Left hindlimb (tissue), 1 donor: ENCODE results near the gene ABHD15.

Experiments used
- DNase-seq: peaks from one replicate; pipeline ENCODE4 v3.0.0-alpha.2; 2018

ABHD15 gene

DNA sequence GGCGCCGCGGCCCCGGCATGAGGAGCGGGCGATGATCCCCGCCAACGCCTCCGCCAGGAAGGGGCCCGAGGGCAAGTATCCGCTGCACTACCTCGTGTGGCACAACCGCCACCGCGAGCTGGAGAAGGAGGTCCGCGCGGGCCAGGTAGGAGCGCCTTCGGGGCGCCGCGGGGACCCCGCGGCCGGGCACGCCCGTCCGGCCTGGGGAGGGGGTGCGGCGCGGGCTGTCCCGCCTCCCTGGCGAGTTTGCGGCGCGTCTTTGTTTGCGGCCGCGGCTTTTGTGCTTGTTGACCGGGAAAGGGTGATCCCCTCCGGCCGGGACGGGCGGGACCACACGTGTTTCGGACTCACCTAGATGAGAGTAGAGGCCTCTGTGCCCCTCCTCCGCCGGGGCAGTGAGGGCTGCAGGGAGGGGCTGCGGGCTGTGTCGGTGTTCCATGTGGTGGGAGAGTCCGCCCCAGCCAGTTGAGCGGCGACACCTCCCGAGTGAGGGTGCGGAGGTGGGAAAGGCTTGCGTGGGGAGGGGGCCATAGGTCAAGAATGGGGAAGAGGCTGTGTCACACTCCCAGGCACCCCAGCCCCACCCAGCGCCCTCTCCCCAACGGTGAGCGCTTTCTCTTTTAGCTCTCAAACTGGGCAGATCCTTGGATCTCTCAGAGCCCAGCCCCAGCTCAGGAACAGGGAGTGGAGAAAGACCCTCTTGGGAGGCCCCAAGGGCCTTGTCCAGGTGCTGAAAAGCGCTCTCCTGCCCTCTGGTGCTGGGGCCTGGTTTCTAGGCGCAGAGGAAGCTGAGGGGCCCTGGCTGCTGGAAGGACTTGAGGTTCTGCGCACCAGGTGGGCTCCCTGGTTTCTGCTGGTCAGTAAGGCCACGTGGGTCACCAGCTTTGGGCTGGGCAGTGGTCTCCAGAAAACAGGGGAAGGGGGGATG lies 27.0 kb upstream of the ABHD15 start:
- peak; percentile 41 for DNase-seq

DNA sequence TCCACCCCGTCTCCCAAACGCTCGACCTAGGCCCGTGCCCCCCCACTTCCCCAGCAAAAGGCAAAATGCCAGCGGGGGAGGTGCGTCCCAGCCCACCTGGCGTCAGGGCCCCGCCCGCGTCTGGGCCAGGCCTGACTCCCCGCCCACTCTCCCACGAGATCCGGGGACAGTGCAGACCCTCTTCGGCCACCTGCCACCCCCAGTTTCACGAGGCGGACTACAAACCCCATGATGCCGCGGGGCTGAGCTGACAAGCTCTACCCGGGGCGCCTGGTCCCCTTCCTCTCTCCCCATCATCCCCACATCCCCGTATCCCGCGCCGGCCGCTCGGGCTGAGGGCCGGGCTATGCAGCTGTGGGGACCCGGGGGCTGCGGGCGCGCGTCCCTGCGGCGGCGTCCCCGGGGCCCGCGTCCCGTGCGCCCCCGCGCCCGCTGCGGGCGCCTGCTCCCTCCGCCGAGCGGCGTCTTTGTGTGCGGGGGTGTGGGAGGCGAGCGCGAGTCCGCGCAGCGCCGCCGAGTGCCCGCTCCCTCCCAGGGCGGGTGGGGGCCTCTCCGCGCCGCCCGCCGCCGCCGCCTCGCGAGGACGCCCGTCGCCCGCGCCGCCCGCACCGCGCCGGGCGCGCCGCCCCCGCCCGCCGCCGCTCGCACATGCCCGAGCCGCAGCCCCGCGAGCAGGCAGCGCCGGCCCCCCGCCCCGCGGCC lies 26.2 kb upstream of the ABHD15 start, which contains the start of gene ANKRD13B:
Gene ANKRD13B, plus strand, starts transcription at position 283 of the 702 bp plus-strand sequence. CDS start 490 bp downstream, outside the sequence.
- DNase-seq = peak; percentile 70

DNA sequence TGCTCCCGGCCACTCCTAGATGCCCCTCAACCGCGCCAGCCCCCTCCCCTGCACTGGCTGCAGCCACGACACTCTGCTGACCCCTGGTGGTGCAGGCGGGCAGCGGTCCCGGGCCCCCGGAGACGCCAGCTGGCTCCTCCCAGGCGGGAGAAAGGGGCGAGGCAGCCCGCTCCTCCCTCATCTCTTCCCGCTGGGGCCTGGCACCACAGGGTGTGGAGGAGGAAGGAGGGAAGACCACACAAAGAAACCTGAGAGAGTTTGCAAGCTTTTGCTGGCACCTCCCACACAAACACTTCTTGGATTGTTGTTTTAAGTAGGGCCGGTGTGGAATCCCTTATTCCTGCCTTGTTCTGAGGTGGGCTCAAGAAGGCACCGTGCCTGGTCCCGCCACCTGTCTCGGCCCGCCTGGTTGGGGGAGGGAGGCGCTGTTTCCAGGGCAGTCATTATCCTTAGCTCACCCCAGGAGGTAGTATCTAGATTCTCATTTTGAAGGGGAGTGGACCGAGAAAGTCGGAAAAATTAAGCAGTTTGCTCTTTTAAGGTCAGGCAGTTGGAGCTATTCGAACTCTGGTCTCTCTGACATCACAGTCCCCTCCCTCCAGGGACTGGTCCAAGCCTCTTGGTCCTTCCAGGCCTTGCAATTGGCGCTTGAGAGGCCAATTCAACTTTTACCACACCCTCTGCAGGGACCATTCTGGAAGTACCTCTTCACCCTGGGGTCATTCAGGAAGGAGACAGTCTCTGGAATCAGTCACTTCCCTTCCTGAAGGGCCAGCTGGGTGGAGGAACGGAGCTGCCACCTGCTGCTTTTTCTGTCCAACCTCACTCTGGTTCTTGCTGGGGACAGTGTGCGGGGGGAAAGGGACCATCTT lies 25.1 kb upstream of the ABHD15 start:
- DNase-seq = peak; percentile 93

DNA sequence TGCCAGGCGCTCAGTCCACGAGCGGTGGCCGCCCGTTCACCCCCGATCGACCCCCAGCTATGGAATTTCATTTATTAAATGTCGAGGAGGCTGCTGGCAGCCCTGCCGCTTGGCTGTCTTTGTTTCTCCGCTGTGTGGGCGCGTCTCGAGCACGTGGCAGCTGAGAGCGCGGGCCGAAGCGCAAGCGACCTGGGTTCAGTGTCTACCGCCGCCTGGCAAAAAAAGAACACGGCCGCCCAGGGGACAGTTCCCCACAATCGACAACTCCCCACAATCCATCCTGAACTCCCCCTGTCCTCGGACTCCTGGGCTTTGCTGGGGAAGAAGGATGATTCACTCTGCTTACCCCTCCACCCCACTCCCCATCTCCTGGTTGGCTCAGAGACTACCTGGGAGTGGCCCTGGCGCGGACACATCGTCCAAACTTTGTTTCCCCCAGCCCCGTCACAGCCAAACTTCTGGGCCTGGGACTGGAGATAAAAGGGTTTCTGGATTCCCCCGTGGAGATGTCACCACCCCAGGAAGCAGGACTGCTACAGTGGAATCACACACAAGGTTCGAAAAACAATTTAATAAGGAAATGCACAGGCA lies 24.4 kb upstream of the ABHD15 start:
- peak; percentile 80 for DNase-seq

DNA sequence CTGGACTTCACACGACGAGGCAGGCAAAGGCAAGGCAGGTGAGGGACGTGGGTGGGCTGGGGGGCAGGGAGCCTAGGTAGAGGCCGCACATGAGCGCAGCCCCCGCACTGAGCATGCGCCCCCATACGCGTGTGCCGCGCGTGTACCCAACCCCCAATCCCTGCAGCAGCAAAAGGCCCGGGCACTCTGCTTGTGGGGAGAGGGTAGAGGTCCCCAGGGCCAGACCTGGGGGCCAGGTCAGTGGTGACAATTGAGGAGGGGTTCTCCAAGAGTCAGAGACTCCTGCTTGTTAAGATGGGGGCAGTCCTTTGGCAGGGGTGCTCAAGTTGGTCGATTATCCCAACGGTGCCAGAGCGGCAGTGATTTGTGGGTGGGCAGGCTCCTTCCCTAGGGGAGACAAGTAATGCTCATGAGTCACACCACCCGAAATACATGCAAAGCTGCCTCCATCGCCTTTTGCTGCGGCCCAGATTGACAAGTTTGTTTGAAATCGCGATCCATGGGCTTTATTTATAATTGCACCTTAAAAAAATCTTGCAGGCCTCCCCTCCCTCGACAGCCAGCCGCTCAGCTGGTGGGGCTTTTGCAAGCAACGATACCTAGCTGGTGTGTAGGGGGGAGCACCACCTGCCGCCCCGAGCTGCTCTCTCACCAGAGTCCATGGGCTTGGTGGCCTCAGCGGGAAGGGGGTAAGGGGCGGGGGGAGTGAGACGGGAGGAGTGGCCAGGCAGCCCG lies 23.7 kb upstream of the ABHD15 start:
- peak; percentile 38 for DNase-seq

DNA sequence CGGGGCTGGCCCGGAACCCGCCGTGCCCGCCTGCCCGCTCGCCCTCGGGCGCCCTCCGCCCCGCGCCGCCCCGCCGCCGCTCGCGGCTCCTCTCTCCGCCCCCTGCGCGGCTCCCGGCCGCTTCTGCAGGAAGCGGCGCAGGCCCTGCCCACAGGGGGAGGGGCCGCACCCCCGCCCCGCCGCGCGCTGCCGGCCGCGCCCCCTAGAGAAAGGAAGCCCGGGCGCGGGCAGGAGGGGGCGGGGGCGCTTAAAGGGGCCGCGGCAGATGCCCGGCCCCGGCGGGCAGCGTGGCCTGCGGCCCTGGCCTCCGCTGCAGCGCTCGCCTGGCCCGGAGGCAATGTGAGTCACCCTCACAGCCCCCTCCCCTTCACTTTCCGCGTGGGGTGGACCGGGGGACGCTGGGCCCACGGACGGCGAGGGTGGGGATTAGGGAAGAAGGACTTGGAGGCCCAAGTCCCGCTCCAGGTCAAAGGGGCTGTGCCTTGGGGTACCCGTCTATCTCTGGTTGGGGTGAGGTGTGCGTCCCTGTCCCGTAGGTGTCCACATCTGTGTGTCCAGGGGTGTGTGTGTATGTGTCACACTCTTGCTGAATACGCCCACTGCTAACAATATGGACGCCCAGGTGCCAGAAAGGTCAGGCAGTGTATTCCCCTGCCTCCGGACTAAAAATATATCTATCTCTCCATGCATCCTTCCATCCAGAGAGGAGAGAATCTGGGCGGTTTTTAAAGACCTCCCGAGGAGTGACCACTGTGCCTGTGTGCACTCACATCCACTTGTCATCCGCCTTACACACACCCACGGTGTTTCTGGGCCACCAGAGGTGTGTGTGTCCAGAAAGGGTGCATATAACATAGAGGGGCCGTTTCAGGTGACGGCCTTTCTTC lies 22.9 kb upstream of the ABHD15 start, which contains the start of gene GIT1:
Gene GIT1, minus strand, starts transcription at position 125 of the 887 bp plus-strand sequence. CDS start 270 bp downstream, outside the sequence.
- DNase-seq = peak; percentile 88

DNA sequence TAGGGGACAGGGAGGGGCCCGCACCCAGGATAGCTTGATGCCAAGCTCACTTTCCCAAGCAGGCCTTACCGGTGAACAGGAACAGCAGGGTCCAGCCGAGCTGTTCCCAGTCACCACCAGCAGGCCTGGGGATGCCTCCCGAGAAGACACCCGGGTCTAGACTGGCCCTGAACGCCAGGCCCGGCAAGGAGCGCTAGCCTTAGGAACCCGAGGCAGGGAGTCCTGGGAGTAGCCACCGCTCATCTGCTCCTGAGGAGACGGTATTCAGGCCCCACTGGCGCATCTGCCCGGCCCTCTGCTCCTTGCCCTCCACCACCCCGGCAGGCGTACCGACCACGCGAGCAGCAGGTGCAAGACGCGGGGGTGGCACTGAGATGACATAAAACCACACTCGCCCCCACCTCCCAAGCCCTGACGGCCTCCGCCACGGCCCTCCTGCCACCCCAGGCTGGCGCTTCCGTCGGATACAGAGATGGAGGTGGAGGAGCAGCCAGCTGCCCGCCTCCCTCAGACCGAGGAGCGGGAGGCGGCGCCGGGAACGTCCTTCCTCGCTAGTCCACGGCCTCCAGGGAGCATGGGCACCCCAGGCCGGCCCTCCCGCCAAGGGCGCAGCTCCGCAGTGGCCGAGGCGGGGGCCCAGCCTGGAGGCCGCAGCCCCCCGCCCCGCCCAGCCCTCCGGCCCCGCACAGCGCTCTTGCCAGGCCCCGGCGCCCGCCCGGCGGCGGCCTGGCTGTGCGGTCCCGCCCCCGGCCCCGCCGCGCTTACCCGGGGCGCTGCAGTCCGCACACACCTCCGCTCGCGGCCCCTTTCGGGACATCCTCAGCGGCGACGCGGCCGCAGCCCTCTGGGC lies 21.9 kb upstream of the ABHD15 start:
- DNase-seq = peak; percentile 47

DNA sequence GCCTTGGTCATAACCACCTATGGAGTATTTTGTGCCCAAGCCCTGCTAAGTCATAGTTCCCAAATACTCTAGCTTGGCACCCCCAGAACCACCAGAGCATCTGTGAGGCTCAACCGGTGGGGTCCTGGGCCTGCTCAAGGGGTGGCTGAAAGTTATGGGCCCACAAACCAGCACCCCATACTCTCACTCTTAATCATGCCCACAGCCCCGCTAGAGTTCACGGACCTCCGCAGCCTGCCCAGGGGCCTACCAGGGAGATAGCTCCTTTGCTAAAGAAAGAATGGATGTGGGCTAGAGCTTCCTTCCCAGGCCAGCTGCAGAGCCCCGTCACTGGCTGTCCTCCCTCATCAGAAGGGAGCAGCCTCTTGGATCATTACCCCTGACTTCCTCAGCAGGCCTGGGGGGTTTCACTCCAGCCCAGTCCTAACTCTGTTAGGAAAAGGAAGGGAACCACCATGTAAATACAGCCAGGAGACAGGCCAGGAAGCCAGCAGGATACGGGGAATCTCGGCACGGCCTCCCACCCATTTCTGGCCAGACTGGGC lies 21.3 kb upstream of the ABHD15 start:
- peak; percentile 24 for DNase-seq

DNA sequence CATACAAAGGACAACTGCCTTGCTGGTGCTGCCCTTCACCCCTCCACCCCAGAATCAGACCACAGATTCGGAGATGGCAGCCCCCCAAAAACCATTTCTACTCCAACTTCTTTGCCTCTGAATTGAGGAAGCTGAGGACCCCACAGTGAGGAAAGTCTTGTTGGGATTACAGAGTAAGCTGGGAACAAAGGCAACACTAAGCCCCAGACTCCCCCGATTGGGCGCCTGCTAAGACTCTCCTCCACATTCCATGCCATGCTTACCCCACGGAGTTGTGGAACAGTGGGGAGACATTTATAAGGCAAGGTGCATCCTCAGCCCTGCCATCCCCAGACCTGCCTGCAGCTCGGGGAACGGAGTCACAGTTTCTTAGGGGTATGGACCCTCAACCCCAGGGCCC lies 20.8 kb upstream of the ABHD15 start:
- DNase-seq = no peak

DNA sequence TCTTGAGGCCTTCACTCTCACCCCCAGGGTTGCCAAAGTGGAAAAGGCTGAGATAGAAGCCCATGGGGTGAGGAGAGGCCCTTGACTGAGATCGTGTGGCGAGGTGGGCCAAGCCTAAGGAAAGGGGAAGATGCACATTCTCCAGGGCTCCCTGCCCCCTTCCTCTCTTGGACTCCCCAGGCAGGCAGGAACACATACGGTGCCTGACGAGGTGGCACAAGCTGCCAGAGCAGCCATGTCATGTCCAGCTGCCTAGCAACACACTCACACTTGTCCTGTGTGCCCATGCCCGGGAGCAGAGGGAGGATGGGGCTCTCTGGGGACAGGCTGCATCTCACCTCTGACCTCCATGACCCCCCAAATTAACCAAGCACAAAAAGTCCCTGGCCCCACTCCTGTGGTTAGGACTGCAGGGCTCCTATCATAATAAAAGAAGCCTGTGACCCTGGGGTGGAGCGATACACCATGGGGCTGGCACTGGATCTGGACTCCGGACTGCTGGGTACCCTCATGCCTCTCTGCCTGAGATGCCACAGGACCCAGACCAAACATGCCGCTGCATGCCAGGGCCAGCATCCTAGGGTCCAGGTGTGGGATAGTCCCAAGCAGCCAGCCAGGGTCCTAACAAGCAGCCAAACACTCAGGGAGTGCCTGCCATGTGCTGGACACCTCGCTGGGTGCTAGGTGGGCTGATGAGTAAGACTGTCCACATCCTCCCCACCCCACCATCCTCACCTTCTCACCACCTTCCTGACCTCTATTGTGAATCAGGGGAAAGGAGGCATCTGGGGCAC lies 20.0 kb upstream of the ABHD15 start:
- no peak for DNase-seq

DNA sequence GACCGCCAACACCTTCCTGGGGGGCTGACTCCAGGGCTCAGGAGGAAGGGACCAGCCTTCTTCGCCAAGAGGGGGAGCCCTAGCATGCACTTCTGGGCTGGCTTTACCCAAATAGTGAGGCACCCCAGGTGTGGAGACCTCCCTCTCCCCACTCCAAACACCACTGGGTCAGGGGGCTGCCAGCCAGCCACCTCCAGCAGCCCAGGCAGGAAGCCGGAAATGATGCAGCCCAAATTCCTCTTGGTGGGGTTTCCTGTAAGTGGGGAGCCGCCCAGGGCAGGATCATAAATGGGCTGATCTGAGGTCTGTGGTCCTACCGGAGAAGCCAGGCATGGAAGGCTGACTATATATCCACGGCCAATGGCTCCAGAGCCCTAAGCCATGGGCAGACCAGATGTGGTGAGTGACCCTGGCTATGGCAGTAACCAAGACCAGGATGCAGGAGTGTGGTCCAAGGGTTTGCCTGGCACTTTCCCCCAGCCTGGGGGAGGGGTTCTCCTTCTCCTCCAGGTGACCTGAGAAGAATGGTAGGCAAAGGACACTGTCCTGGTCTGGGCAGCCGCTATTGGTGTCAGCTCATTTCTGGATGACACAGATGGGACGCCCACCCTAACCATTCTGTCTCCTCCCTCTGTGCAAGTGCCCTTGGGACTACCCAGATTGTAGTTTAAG lies 18.4 kb upstream of the ABHD15 start:
- peak; percentile 60 for DNase-seq

DNA sequence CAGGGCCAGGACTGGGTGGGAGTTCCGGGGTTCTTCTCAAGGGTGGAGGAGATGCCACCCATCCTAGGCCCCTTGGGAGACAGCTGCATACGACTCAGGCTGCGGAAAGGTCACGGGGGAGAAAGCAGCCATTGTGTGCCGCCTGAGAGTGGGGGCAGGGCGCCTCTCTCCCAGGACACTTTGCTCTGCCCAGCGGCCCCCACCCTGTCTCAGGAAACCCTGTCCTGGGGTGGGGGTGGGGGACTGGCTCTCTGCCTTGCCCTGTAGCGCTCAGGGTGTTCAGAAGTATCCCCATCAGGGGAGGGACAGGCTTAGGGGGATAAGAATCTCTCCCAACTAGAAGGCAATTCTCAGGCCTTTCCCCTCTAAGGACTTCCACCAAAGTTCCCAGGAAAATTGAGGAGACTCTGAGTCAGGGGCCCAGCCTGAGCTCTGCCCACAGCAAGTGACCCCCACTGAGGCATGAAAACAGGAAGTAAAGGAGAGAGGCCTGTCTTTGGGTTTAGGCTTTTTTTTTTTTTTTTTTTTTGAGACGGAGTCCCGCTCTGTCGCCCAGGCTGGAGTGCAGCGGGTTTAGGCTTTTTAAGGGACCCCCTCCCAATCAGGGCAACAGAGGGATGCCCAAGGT lies 17.7 kb upstream of the ABHD15 start:
- DNase-seq = peak; percentile 52

DNA sequence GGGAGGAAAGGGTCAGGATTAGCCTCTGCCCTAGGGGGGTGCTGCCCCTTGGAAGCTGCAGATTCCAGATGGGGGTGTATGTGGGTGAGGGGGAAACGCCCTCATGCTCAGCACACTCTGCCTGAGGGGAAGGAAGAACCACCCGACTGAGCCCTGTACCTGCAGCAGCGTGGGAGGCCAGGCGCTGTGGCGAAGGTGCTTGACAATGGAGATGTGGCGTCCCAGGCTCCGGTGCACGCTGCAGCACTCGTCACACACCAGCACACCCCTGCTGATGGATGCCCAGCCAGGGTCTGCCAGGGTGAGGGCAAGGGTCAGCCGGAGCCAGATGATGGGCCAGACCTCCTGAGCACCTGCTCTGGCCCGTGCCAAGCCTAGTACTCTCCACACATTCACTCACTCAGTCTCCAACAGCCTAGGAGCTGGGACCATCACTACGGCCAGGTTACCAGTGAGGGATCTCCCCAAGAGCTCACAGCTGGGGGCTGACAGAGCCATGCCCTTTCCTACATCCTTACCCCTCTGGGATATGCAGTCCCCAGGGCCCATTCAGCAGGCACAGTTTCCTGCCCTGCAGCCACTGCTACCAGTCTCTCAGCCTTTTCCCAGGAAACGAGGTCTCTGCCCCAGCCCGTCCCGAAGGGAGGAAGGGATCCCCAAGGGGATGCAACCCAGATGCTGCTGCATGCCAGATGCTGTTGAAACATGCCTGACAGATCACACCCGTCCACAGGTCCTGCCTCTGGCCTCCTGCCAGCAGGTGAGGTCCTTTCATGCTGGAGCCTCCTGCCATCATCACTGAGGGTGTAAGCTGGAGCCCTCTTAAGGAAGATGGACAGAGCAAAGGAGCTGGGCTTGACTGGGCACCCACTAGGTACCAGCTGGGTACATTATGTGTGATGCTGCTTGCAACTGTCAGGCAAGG lies 16.7 kb upstream of the ABHD15 start:
- peak; percentile 25 for DNase-seq

DNA sequence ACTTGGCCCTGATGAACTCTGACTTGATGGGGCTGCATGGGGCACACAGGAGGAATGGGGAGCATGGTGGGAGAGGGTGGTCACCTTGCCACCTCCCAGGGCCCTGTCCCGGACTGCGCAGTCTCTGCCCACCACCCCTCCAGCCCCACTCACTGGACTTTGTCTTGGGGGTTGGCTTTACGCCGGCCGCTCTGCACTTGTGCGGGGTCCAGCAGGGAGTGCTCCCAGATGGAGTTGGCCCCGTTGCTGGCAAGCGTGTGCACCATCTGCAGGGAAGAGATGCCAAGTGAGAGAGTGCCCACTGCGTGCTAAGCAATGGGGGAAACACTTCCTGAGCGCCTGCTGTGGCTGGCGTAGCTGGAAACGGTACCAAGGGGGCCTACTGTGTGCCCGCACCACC lies 15.9 kb upstream of the ABHD15 start:
- peak; percentile 26 for DNase-seq

DNA sequence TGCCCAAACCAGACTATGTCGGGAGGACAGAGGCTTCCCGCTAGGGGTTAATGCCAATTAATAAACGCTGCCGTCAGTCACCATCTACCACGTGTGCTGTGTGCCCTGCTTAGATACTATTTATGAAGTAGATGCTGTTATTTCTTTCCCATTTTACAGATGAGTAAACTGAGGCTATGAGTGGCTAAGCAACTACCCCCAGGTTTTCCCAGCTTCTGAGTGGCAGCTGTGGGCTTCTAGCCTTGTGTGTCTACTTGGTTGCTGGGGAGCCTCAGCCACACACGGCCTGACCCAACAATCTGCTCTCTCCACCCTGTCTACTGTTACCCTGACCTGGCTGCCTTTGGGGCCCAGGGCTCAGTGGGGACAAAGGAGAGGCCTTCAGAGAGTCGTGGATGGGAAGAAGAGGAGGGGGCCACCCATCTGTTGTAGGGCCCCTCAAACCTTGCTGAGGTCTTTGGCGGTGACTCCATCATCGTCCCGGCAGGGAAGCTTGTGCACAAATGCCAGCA lies 15.5 kb upstream of the ABHD15 start:
- DNase-seq = no peak
